ENCODE results near the gene TAS1R2. TPM values are rescaled to one million over a fixed set of nuclear protein-coding genes. Genes with fewer than 3 reads are reported as not detected.

Gene TAS1R2
- total RNA-seq, 1 experiment from 2014 or later = not detected

DNA sequence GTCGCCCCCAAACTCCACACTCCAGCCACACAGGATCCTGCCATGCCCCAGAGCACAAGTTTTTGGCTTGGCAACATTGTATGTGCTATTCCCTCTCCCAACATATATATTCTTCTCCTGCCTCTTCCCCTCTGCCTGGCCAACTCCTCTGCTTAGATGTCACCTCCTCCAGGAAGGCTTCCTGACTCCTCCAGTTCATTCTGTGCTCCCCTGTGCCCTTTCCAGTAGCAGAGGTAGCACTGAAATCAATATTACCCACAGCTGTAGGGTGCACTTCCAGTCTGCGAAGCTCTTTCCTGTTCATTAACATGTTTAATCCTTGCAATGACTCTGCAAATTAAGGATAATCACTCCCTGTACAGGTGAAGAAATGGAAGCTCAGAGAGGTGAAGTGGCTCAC is 21.7 kb upstream of the TAS1R2 start:
- H2BK120ac ChIP-seq (ENCODE audit: low read depth, low read length, poor library complexity, severe bottlenecking) = no peak overlapping the region
- no peak overlapping the region for H4K8ac ChIP-seq (replicated peaks; ENCODE audit: insufficient read length, low read depth, low read length)
- no peaks in the 10 kb centered on the region for H3K79me1 ChIP-seq (ENCODE audit: insufficient read depth, low read depth, low read length, poor library complexity, severe bottlenecking)
- no peak overlapping the region for H3K9ac ChIP-seq (ENCODE audit: extremely low read depth, insufficient read length, low read length)
- no peaks in the 10 kb centered on the region for H3K4me1 ChIP-seq (ENCODE audit: insufficient read depth, low read length)
- no peak overlapping the region for H2BK15ac ChIP-seq (ENCODE audit: low read depth, low read length)
- H4K20me1 ChIP-seq (ENCODE audit: control insufficient read depth, insufficient read depth, insufficient read length) = no peaks in the 10 kb centered on the region
- H2BK20ac ChIP-seq (ENCODE audit: low read depth, low read length, poor library complexity, severe bottlenecking) = no peak overlapping the region
- H3K27me3 ChIP-seq (ENCODE audit: insufficient read depth, low read length) = no peaks in the 10 kb centered on the region
- no peak overlapping the region for H2AFZ ChIP-seq (ENCODE audit: low read length)
- Mint-ChIP-seq H3K36me3 (ENCODE audit: insufficient read depth in 1 of 3, low read depth in 3 of 3) (peaks cover 3 to 13% (median 9%) of the 10 kb centered on the region in 3 experiments; a peak in 4 of 7 replicates), H3K27ac (0 out of 7 replicates have a peak overlapping the region, but pooled peaks of 1 of the 3 experiments have one; percentile 16), H3K27me3 (ENCODE audit: low read depth) (no peaks in the 10 kb centered on the region), H3K9me3 (no peaks in the 10 kb centered on the region), H3K4me1 (peaks cover 0 to 11% of the 10 kb centered on the region in 2 experiments; a peak in 2 of 4 replicates), H3K4me3 (no peak overlapping the region)
- H3T11ph ChIP-seq (ENCODE audit: low read length) = no peak overlapping the region
- H3K9me3 ChIP-seq (ENCODE audit: control insufficient read depth, low read depth, low read length) = no peaks in the 10 kb centered on the region
- DNase-seq = no peak
- WGBS (ENCODE audit: extremely low coverage, insufficient read length, low lambda C conversion rate) = no CpG with 5 or more reads among the region's 2 CpGs
- H4K91ac ChIP-seq (ENCODE audit: insufficient read length, low read depth, low read length) = no peak overlapping the region
- H2AK5ac ChIP-seq (ENCODE audit: insufficient read length, low read length) = no peak overlapping the region
- no peak overlapping the region for H3K23ac ChIP-seq (ENCODE audit: insufficient read length, low read depth, low read length)
- H3K27ac ChIP-seq (ENCODE audit: insufficient read length, low read depth, low read length) = no peak overlapping the region
- TF ChIP-seq, protein P1, sequence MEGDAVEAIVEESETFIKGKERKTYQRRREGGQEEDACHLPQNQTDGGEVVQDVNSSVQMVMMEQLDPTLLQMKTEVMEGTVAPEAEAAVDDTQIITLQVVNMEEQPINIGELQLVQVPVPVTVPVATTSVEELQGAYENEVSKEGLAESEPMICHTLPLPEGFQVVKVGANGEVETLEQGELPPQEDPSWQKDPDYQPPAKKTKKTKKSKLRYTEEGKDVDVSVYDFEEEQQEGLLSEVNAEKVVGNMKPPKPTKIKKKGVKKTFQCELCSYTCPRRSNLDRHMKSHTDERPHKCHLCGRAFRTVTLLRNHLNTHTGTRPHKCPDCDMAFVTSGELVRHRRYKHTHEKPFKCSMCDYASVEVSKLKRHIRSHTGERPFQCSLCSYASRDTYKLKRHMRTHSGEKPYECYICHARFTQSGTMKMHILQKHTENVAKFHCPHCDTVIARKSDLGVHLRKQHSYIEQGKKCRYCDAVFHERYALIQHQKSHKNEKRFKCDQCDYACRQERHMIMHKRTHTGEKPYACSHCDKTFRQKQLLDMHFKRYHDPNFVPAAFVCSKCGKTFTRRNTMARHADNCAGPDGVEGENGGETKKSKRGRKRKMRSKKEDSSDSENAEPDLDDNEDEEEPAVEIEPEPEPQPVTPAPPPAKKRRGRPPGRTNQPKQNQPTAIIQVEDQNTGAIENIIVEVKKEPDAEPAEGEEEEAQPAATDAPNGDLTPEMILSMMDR (conservative IDR thresholded peaks at IDR 0.05) = no peak
- H3K14ac ChIP-seq (ENCODE audit: insufficient read depth, low read length) = no peak overlapping the region
- no peaks in the 10 kb centered on the region for H3K79me2 ChIP-seq (ENCODE audit: insufficient read depth, low read length)
- H3K4ac ChIP-seq (ENCODE audit: low read depth, low read length) = no peak overlapping the region
- H3K18ac ChIP-seq (ENCODE audit: insufficient read length, low read depth, low read length) = no peak overlapping the region
- no peak overlapping the region for H3K56ac ChIP-seq (ENCODE audit: insufficient read length, low read depth, low read length)
- no peaks in the 10 kb centered on the region for H3K23me2 ChIP-seq (ENCODE audit: insufficient read length, low read depth, low read length, poor library complexity, severe bottlenecking)
- H2BK12ac ChIP-seq (ENCODE audit: insufficient read length, low read depth, low read length) = no peak overlapping the region
- no peak overlapping the region for H2BK5ac ChIP-seq (ENCODE audit: insufficient read length, low read length)
- H4K5ac ChIP-seq (ENCODE audit: insufficient read length, low read depth, low read length) = no peak overlapping the region
- no peak overlapping the region for H3K4me2 ChIP-seq (ENCODE audit: insufficient read depth, insufficient read length, low read length)

Data from H9 (cell line).